HEK293T (cell line): ENCODE results near the gene ZBTB17.
A peak's percentile ranks its signal among the peaks of the same experiment; 100 is the strongest.

Experiments used
- CTCF ChIA-PET: fragments of 350-600 bp; formaldehyde crosslinking; extraction: SDS; loops from one replicate; lab custom pipeline; 2021; ENCODE audit warnings: antibody characterized with exemption, inconsistent platforms; lab: Yijun Ruan, JAX
- POLR2A ChIA-PET: fragments of 350-600 bp; formaldehyde crosslinking; extraction: SDS; loops from one replicate; lab custom pipeline; 2020; ENCODE audit warnings: antibody characterized with exemption, inconsistent platforms; lab: Yijun Ruan, JAX
- DNase-seq: peaks from one replicate; pipeline ENCODE4 v3.0.0; 2012; ENCODE audit warnings: mixed read lengths; ENCODE audit errors: extremely low spot score
- ARNT ChIP-seq: fragments of 450-650 bp; IDR thresholded peaks from 2 replicates; pipeline ENCODE4 v1.6.1; 2017; ENCODE audit warnings: mild to moderate bottlenecking
- BHLHE40 ChIP-seq: fragments of 450-650 bp; IDR thresholded peaks from 2 replicates; pipeline ENCODE4 v1.6.1; 2016; ENCODE audit warnings: mild to moderate bottlenecking, moderate library complexity, borderline replicate concordance
- CTBP1 ChIP-seq: fragments of 450-650 bp; IDR thresholded peaks from 2 replicates; pipeline ENCODE4 v1.6.1; 2016; ENCODE audit warnings: borderline replicate concordance
- ELF4 ChIP-seq: fragments of 450-650 bp; IDR thresholded peaks from 2 replicates; pipeline ENCODE4 v1.6.1; 2017; ENCODE audit warnings: antibody characterized with exemption
- FOXA1 ChIP-seq: fragments of 450-650 bp; IDR thresholded peaks from 2 replicates; pipeline ENCODE4 v1.6.1; 2016; ENCODE audit warnings: mild to moderate bottlenecking
- FOXK2 ChIP-seq: fragments of 450-650 bp; IDR thresholded peaks from 2 replicates; pipeline ENCODE4 v1.6.1; 2016; ENCODE audit warnings: mild to moderate bottlenecking
- FOXM1 ChIP-seq: fragments of 450-650 bp; IDR thresholded peaks from 2 replicates; pipeline ENCODE4 v1.6.1; 2017; ENCODE audit warnings: mild to moderate bottlenecking, borderline replicate concordance
- HDGF ChIP-seq: fragments of 450-650 bp; IDR thresholded peaks from 2 replicates; pipeline ENCODE4 v1.6.1; 2017; ENCODE audit warnings: antibody characterized with exemption, borderline replicate concordance
- L3MBTL2 ChIP-seq: fragments of 450-650 bp; conservative IDR thresholded peaks from 2 replicates; pipeline ENCODE4 v1.6.1; 2016; ENCODE audit warnings: mild to moderate bottlenecking
- LEF1 ChIP-seq: fragments of 450-650 bp; IDR thresholded peaks from 2 replicates; pipeline ENCODE4 v1.6.1; 2017; ENCODE audit warnings: mild to moderate bottlenecking, borderline replicate concordance
- NFRKB ChIP-seq: fragments of 450-650 bp; IDR thresholded peaks from 2 replicates; pipeline ENCODE4 v1.6.1; 2016; ENCODE audit warnings: mild to moderate bottlenecking, moderate library complexity
- SP1 ChIP-seq: fragments of 450-650 bp; IDR thresholded peaks from 2 replicates; pipeline ENCODE4 v1.6.1; 2017
- SUZ12 ChIP-seq: fragments of 450-650 bp; IDR thresholded peaks from 2 replicates; pipeline ENCODE4 v1.6.1; 2016; ENCODE audit warnings: mild to moderate bottlenecking
- TARDBP ChIP-seq: fragments of 450-650 bp; IDR thresholded peaks from 2 replicates; pipeline ENCODE4 v1.6.1; 2016
- ZNF384 ChIP-seq: fragments of 450-650 bp; IDR thresholded peaks from 2 replicates; pipeline ENCODE4 v1.6.1; 2016
- TF ChIP-seq, protein P1 (sequence below): fragments of 450-650 bp; IDR thresholded peaks from 2 replicates; pipeline ENCODE4 v1.6.1; 2016

ZBTB17 gene

DNA sequence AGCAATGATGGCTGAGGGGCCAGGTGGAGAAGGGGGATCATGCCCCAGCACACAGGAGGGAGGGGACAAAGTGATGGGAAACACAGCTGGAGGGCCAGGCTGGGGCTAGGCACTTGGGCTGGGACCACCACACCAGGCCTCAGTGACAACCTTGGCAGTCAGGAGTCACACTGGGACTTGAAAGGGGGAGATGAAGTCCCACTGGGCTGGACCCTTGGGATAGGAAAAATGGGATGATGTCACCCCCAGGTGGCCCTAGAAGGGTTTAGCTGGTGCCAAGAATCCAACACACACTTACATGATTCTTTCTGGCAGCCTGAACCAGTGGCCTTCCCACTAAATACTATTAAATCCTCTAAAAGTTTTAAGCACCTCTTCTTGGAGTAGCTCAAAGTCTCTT lies 17.1 kb downstream of the ZBTB17 start:
- ChIA-PET CTCF (no interaction called here), POLR2A (interaction anchor here (0.9 to 2.2 kb wide), 3 partner anchors 17 to 167 kb away, joined by 3 to 6 read pairs (median 4); partner anchors contain the start of gene ZBTB17)
- no peak for DNase-seq
- TF ChIP-seq SP1 (no peak), ELF4 (no peak), ARNT (no peak), CTBP1 (no peak), L3MBTL2 (no peak), NFRKB (no peak), TARDBP (no peak), SUZ12 (no peak), LEF1 (no peak), FOXK2 (no peak), FOXM1 (no peak), BHLHE40 (no peak), HDGF (no peak), FOXA1 (no peak), ZNF384 (no peak)
- TF ChIP-seq, protein P1, sequence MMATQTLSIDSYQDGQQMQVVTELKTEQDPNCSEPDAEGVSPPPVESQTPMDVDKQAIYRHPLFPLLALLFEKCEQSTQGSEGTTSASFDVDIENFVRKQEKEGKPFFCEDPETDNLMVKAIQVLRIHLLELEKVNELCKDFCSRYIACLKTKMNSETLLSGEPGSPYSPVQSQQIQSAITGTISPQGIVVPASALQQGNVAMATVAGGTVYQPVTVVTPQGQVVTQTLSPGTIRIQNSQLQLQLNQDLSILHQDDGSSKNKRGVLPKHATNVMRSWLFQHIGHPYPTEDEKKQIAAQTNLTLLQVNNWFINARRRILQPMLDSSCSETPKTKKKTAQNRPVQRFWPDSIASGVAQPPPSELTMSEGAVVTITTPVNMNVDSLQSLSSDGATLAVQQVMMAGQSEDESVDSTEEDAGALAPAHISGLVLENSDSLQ, result no peak

- DNase-seq, result no peak
- TF ChIP-seq SP1 (no peak), L3MBTL2 (no peak), TARDBP (no peak), ARNT (no peak), HDGF (no peak), ZNF384 (no peak), LEF1 (no peak), SUZ12 (no peak)
- POLR2A ChIA-PET, result interaction anchor here (2.2 kb wide), 1 partner anchor 18 kb away, joined by 6 read pairs; the partner anchor contains the start of gene ZBTB17
- CTCF ChIA-PET, result no interaction called here
Measured at GRCh38 chr1:15958111-15958510, 17.8 kb downstream of the ZBTB17 start.

DNA sequence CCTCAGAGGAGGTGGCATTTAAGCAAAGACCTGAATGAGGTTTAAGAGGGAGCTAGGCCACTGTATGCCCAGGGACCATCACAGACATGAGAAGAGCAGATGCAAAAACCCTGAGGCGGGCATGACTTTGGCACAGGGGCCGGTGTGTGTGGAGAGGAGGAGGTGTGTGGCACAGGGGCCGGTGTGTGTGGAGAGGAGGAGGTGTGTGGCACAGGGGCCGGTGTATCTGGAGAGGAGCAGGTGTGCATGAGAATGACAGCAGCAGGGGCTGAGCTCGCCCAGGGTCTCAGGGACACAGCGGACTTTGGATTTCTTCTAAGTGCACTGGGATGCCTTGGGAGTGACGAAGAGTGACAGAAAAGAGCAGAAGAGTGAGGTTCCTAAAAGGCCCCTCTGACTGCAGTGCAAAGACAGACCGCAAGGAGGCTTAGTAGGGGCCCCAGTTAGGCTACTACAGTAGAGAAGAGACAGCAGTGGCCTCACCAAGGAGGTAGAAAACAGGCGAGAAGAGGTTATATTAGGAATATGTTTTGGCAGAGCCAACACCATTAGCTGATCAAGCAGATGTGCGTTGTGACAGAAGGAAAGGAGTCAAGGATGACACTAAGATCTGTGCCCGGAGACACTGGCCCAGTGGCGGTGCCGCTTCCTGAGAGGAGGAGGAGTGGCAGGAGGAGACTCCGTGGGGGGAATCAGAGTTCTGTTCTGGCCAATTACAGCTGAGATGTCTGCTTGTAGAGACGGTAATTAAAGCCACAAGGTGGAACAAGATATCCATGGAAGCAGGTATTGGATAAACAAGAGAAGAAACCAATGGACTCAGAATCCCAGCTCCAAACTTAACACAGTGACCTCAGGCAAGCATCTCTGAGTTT lies 18.4 kb downstream of the ZBTB17 start:
- TF ChIP-seq FOXK2 (no peak), HDGF (no peak), SP1 (no peak), ARNT (no peak)
- peak; percentile 51 for DNase-seq
- POLR2A ChIA-PET, result interaction anchor here (2.2 kb wide), 1 partner anchor 19 kb away, joined by 6 read pairs; the partner anchor contains the start of gene ZBTB17
- CTCF ChIA-PET, result interaction anchor here (0.7 kb wide), 1 partner anchor 167 kb away, joined by 3 read pairs; no protein-coding TSS in a partner anchor

- TF ChIP-seq SUZ12, result no peak
- TF ChIP-seq ARNT, result no peak
- TF ChIP-seq FOXA1, result no peak
- TF ChIP-seq, protein P1, result no peak
- TF ChIP-seq SP1, result no peak
- TF ChIP-seq HDGF, result no peak
- TF ChIP-seq FOXM1, result no peak
- no peak for TF ChIP-seq BHLHE40
- TF ChIP-seq ELF4, result no peak
- TF ChIP-seq ZNF384, result no peak
- TF ChIP-seq NFRKB, result no peak
- no peak for TF ChIP-seq CTBP1
- TF ChIP-seq L3MBTL2, result no peak
- TF ChIP-seq FOXK2, result no peak
- TF ChIP-seq TARDBP, result no peak
- no peak for TF ChIP-seq LEF1
- DNase-seq, result no peak
- POLR2A ChIA-PET, result interaction anchor here (1.0 kb wide), 1 partner anchor 20 kb away, joined by 4 read pairs; the partner anchor contains the start of gene ZBTB17
- CTCF ChIA-PET, result no interaction called here
Measured at GRCh38 chr1:15956150-15956549, 19.8 kb downstream of the ZBTB17 start.

GRCh38 chr1:15955552-15955951 lies 20.3 kb downstream of the ZBTB17 start:
- CTCF ChIA-PET, result no interaction called here
- TF ChIP-seq FOXA1 (no peak), ELF4 (no peak), BHLHE40 (no peak), ARNT (no peak), FOXK2 (no peak), ZNF384 (no peak), LEF1 (no peak), FOXM1 (no peak), SUZ12 (no peak), L3MBTL2 (no peak), CTBP1 (no peak), TARDBP (no peak), HDGF (no peak), SP1 (no peak), NFRKB (no peak)
- TF ChIP-seq, protein P1, result no peak
- POLR2A ChIA-PET, result interaction anchor here (1.0 kb wide), 1 partner anchor 20 kb away, joined by 4 read pairs; the partner anchor contains the start of gene ZBTB17
- DNase-seq, result no peak
